ENCODE data around the gene MUC12.
"Not testable (repeated sequence)": the region's sequence is repeated elsewhere in the genome, so short reads cannot be mapped to it uniquely, and the experiment has no call there.

GRCh38 chr7:101041283-101041682 lies 71.9 kb downstream of the MUC12 start:
- not testable (repeated sequence) for TF ChIP-seq CTCF, POLR2A (IDR thresholded peaks at IDR 0.05)

Measured in heart left ventricle (tissue), 13 donors.